ENCODE results near the gene UPF3B.
"Not testable (repeated sequence)": the region's sequence is repeated elsewhere in the genome, so short reads cannot be mapped to it uniquely, and the experiment has no call there.

The UPF3B gene

GRCh38 chrX:119871599-119872395 lies 19.0 kb upstream of the UPF3B start, which contains the start of the genes NDUFA1 and RNF113A:
Gene NDUFA1, plus strand, starts transcription at chrX:119871832. Its CDS starts 80 bp downstream, at chrX:119871912.
Gene RNF113A, minus strand, starts transcription at chrX:119871733. Its CDS starts 120 bp downstream, at chrX:119871613.
- no peak for TF ChIP-seq GATA1 (IDR thresholded peaks at IDR 0.05; ENCODE audit: low read depth, low read length)
- peak; percentile 90 for TF ChIP-seq POLR2A (IDR thresholded peaks at IDR 0.05; ENCODE audit: low read length)
- peak; percentile 90 to 92 for DNase-seq

GRCh38 chrX:119871245-119871598 lies 18.5 kb upstream of the UPF3B start:
- TF ChIP-seq GATA1 (IDR thresholded peaks at IDR 0.05; ENCODE audit: low read depth, low read length), result no peak
- no peak for TF ChIP-seq POLR2A (IDR thresholded peaks at IDR 0.05; ENCODE audit: low read length)
- no peak for DNase-seq

- TF ChIP-seq POLR2A (IDR thresholded peaks at IDR 0.05; ENCODE audit: low read length) (no peak), GATA1 (IDR thresholded peaks at IDR 0.05; ENCODE audit: low read depth, low read length) (no peak)
- peak; percentile 42 to 61 for DNase-seq
Observed at GRCh38 chrX:119870626-119871131, 17.9 kb upstream of the UPF3B start.

GRCh38 chrX:119853444-119853843 lies 681 bp upstream of the UPF3B start:
- no peak for DNase-seq

GRCh38 chrX:119833905-119834304 lies 18.9 kb downstream of the UPF3B start:
- no peak for TF ChIP-seq POLR2A (IDR thresholded peaks at IDR 0.05; ENCODE audit: low read length)
- TF ChIP-seq GATA1 (IDR thresholded peaks at IDR 0.05; ENCODE audit: low read depth, low read length), result no peak
- DNase-seq, result no peak

More at GRCh38 chrX:119853444-119853843, 681 bp upstream of the UPF3B start:
- TF ChIP-seq POLR2A (IDR thresholded peaks at IDR 0.05; ENCODE audit: low read length), result no peak
- TF ChIP-seq GATA1 (IDR thresholded peaks at IDR 0.05; ENCODE audit: low read depth, low read length), result no peak

- TF ChIP-seq POLR2A (IDR thresholded peaks at IDR 0.05; ENCODE audit: low read length) (no peak), GATA1 (IDR thresholded peaks at IDR 0.05; ENCODE audit: low read depth, low read length) (no peak)
- no peak for DNase-seq
Observed at GRCh38 chrX:119828446-119828845, 24.3 kb downstream of the UPF3B start.

GRCh38 chrX:119826399-119826959 lies 26.3 kb downstream of the UPF3B start:
- TF ChIP-seq GATA1 (IDR thresholded peaks at IDR 0.05; ENCODE audit: low read depth, low read length) (no peak), POLR2A (IDR thresholded peaks at IDR 0.05; ENCODE audit: low read length) (no peak)
- DNase-seq, result no peak

- DNase-seq, result not testable (repeated sequence)
Observed at GRCh38 chrX:119824221-119824620, 28.5 kb downstream of the UPF3B start.

- DNase-seq, result not testable (repeated sequence)
Observed at GRCh38 chrX:119821703-119822102, 31.1 kb downstream of the UPF3B start.

- no peak for DNase-seq
- no peak for TF ChIP-seq POLR2A (IDR thresholded peaks at IDR 0.05; ENCODE audit: low read length)
- TF ChIP-seq GATA1 (IDR thresholded peaks at IDR 0.05; ENCODE audit: low read depth, low read length), result no peak
Observed at GRCh38 chrX:119817130-119817690, 35.6 kb downstream of the UPF3B start.

- no peak for DNase-seq
- no peak for TF ChIP-seq POLR2A (IDR thresholded peaks at IDR 0.05; ENCODE audit: low read length)
- TF ChIP-seq GATA1 (IDR thresholded peaks at IDR 0.05; ENCODE audit: low read depth, low read length), result no peak
Observed at GRCh38 chrX:119816300-119816699, 36.5 kb downstream of the UPF3B start.

- DNase-seq, result peak; percentile 58 to 82
- TF ChIP-seq GATA1 (IDR thresholded peaks at IDR 0.05; ENCODE audit: low read depth, low read length), result no peak
- TF ChIP-seq POLR2A (IDR thresholded peaks at IDR 0.05; ENCODE audit: low read length), result no peak
Observed at GRCh38 chrX:119809185-119809666, 43.5 kb downstream of the UPF3B start.

GRCh38 chrX:119808461-119808860 lies 44.3 kb downstream of the UPF3B start:
- DNase-seq, result not testable (repeated sequence)

GRCh38 chrX:119802546-119802945 lies 50.2 kb downstream of the UPF3B start:
- no peak for TF ChIP-seq POLR2A (IDR thresholded peaks at IDR 0.05; ENCODE audit: low read length)
- no peak for TF ChIP-seq GATA1 (IDR thresholded peaks at IDR 0.05; ENCODE audit: low read depth, low read length)
- no peak for DNase-seq

Data from erythroblast (primary cell).